WERI-Rb-1 (cell line): ENCODE data around the gene NECTIN1.
"Not testable (repeated sequence)": the region's sequence is repeated elsewhere in the genome, so short reads cannot be mapped to it uniquely, and the experiment has no call there.

Experiments used
- DNase-seq: peaks from one replicate; pipeline ENCODE4 v3.0.0-alpha.2; 2020
- H3K27ac ChIP-seq: fragments of 250-450 bp; sonication (Bioruptor Pico); 2 replicates; pipeline ENCODE4 v1.5.1; 2020; ENCODE audit warnings: mild to moderate bottlenecking, moderate library complexity
- H3K27me3 ChIP-seq: fragments of 250-450 bp; sonication (Bioruptor Pico); 2 replicates; pipeline ENCODE4 v1.5.1; 2021; ENCODE audit warnings: mild to moderate bottlenecking, low read depth, moderate library complexity; ENCODE audit not compliant: insufficient read depth, severe bottlenecking
- H3K36me3 ChIP-seq: fragments of 250-450 bp; sonication (Bioruptor Pico); 2 replicates; pipeline ENCODE4 v1.5.1; 2020; ENCODE audit warnings: mild to moderate bottlenecking, moderate library complexity
- H3K4me3 ChIP-seq: 2 replicates; pipeline ENCODE4 v1.5.1; 2011; ENCODE audit warnings: low read depth, mild to moderate bottlenecking, control low read depth, low read length
- H3K9me3 ChIP-seq: fragments of 250-450 bp; sonication (Bioruptor Pico); 2 replicates; pipeline ENCODE4 v1.5.1; 2021; ENCODE audit warnings: mild to moderate bottlenecking, moderate library complexity; ENCODE audit not compliant: severe bottlenecking
- TF ChIP-seq, protein P1 (sequence below): IDR thresholded peaks from 2 replicates; pipeline ENCODE4 v1.5.1; 2011; ENCODE audit warnings: low read depth, mild to moderate bottlenecking, control low read depth, inconsistent platforms, low read length

Gene NECTIN1

DNA sequence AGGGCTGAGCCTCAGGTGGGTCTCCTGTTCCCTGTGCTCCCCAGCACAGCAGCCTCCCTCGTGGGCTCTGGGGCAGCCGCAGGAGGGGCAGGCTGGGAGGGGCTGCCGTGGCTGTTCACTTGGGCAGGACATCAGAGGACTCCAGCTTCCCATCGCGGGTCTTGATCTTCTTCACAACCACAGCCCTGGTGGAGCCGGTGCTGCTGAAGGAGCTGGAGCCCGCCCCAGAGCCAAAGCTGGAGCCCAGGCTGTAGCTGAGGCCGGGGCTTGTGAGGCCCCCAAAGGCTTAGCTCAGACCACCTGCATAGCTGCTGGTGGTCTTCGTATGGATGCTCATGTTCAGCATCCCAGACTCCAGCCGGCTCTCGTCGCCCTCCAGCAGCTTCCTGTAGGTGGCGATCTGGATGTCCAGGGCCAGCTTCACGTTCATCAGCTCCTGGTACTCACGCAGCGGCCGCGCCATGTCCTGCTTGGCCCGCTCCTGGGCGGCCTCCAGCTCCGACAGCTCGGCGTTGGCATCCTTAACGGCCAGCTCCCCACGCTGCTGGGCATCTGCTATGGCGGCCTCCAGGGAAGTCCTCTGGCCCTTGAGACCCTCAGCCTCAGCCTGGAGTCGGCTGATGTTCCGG, 126.1 kb downstream of the NECTIN1 start:
- TF ChIP-seq, protein P1, sequence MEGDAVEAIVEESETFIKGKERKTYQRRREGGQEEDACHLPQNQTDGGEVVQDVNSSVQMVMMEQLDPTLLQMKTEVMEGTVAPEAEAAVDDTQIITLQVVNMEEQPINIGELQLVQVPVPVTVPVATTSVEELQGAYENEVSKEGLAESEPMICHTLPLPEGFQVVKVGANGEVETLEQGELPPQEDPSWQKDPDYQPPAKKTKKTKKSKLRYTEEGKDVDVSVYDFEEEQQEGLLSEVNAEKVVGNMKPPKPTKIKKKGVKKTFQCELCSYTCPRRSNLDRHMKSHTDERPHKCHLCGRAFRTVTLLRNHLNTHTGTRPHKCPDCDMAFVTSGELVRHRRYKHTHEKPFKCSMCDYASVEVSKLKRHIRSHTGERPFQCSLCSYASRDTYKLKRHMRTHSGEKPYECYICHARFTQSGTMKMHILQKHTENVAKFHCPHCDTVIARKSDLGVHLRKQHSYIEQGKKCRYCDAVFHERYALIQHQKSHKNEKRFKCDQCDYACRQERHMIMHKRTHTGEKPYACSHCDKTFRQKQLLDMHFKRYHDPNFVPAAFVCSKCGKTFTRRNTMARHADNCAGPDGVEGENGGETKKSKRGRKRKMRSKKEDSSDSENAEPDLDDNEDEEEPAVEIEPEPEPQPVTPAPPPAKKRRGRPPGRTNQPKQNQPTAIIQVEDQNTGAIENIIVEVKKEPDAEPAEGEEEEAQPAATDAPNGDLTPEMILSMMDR: peak; percentile 50
- Histone ChIP-seq H3K27me3 (no peaks in the 10 kb centered on the region), H3K27ac (no peak overlapping the region)

DNA sequence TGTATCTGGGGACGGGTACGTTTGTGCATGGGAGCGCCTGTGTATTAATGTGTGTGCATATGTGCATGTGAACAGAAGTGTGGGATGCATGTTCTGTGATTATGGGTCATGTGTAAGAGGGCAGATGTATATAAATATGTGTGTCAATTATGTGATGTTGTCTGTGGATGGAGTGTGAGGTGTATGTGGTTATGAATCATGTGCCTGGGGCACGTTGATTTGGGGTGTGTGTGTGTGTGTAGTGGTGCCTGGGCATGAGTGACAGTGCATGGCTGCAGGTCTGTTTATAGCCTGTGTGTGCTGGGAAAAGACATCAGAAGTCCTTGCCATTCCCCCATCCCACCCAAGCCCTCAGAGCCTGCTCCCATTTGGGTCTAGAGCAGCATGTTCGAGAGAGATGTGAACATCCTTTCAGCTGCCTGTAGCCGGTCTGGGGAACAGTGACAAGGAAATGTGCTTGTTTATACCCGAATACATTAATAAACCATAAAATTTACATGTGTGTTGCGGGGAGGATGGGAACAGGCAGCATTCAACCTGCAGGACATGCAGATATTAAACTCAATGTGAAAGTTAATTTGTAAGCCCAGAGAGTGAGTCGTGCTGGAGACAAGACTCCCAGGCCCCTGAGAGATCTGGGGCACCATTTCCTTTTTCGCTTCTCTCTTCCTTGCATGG, 129.0 kb downstream of the NECTIN1 start:
- H3K36me3 ChIP-seq: no peaks in the 10 kb centered on the region
- H3K9me3 ChIP-seq: no peaks in the 10 kb centered on the region
- H3K27ac ChIP-seq: no peak overlapping the region
- TF ChIP-seq, protein P1: no peak
- H3K4me3 ChIP-seq: no peak overlapping the region
- DNase-seq: no peak
- H3K27me3 ChIP-seq: no peaks in the 10 kb centered on the region

More for the DNA sequence above, 126.1 kb downstream of the NECTIN1 start:
- no peaks in the 10 kb centered on the region for H3K36me3 ChIP-seq
- no peaks in the 10 kb centered on the region for H3K9me3 ChIP-seq
- H3K4me3 ChIP-seq: no peak overlapping the region
- no peak for DNase-seq

DNA sequence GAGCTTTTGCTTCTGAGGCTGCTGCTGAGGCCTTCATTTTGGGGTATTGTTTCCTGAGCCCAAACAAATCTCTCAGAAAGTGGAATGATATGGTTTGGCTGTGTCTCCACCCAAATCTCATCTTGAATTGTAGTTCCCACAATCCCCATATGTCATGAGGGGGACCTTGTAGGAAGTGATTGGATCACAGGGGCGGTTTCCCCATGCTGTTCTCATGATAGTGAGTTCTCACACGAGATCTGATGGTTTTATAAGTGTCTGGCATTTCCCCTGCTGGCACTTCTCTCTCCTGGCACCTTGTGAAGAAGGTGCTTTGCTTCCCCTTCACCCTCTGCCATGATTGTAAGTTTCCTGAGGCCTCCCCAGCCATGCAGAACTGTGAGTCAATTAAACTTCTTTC, 133.1 kb downstream of the NECTIN1 start:
- not testable (repeated sequence) for DNase-seq, H3K36me3 ChIP-seq, H3K9me3 ChIP-seq, H3K4me3 ChIP-seq, H3K27me3 ChIP-seq, H3K27ac ChIP-seq

DNA sequence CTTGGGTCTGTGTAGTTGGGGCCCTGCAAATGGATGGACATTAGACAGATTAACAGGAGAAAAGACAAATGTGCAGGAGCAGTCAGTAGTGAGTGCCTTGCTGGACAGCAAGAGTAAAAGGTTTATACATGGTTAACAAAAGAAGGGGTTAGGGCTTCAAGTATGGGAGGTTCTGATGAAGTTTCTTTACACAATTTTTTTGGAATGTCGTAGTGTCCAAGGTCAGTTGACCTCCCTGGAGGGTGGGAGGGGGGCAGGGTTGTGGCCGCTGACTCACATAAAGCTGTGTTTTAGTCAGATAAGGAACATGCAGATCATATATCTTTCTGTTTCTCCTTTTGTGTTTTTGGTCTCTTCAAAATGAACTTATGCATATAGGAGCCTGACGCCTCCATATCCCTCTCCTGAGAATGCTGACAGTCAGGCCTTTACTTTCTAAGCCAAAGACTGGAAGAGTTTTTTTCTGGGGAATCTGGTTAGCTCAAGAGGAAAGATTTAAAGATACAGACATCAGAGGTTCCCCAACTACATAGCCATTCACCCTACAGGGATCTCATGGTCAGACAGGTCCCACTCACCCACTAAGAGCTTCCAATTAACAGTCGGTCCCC, 134.3 kb downstream of the NECTIN1 start:
- Histone ChIP-seq H3K9me3 (peaks cover 2% of the 10 kb centered on the region), H3K4me3 (no peak overlapping the region), H3K27ac (no peak overlapping the region), H3K36me3 (no peaks in the 10 kb centered on the region), H3K27me3 (no peaks in the 10 kb centered on the region)
- TF ChIP-seq, protein P1: no peak
- no peak for DNase-seq

DNA sequence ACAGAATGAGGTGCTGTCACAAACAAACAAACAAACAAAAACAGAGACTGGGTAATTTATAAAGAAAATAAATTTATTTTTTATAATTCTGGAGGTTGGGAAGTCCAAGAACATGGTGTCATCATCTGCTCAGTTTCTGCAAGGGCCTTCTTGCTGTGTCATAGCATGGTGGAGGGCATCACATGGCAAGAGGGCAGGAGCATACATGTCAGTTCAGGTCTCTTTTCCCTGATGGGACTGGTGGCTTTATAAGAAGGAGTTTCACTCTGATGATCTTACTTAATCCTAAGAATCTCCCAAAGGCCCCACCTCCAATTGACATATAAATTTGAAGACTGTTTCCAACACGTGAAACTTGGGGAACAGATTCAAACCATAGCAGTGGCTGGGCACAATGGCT, 135.7 kb downstream of the NECTIN1 start:
- H3K4me3 ChIP-seq: no peak overlapping the region
- peaks cover 2% of the 10 kb centered on the region for H3K9me3 ChIP-seq
- H3K36me3 ChIP-seq: no peaks in the 10 kb centered on the region

DNA sequence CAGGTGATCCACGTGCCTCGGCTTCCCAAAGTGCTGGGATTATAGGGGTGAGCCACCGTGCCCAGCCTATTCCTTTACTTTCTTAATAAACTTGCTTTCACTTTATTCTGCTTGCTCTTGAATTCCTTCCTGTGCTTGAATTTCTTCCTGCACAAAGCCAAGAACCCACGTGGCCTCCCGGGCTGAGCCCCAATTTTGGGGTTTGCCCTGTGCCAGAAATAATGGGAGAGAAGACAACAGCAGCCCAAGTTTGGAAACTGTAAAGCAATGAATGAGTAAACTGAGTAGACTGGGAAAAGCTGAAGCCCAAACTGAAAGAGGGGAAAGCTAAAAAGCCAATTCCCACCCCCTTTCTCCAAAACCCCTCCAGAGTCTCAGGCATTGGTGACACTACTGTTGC, 136.4 kb downstream of the NECTIN1 start:
- Histone ChIP-seq H3K4me3 (no peak overlapping the region), H3K36me3 (no peaks in the 10 kb centered on the region), H3K27ac (no peak overlapping the region), H3K27me3 (no peaks in the 10 kb centered on the region), H3K9me3 (peaks cover 2% of the 10 kb centered on the region)
- DNase-seq: no peak
- TF ChIP-seq, protein P1: no peak

More for the DNA sequence above, 135.7 kb downstream of the NECTIN1 start:
- TF ChIP-seq, protein P1: no peak
- no peak for DNase-seq
- no peaks in the 10 kb centered on the region for H3K27me3 ChIP-seq
- no peak overlapping the region for H3K27ac ChIP-seq
